GM18526 (cell line): ENCODE measurements around the gene MOK.

Experiments used
- POLR2A ChIP-seq: IDR thresholded peaks from 3 replicates; pipeline ENCODE4 v1.6.1; 2011; ENCODE audit not compliant: insufficient read length; ENCODE audit errors: extremely low read depth

MOK gene

DNA sequence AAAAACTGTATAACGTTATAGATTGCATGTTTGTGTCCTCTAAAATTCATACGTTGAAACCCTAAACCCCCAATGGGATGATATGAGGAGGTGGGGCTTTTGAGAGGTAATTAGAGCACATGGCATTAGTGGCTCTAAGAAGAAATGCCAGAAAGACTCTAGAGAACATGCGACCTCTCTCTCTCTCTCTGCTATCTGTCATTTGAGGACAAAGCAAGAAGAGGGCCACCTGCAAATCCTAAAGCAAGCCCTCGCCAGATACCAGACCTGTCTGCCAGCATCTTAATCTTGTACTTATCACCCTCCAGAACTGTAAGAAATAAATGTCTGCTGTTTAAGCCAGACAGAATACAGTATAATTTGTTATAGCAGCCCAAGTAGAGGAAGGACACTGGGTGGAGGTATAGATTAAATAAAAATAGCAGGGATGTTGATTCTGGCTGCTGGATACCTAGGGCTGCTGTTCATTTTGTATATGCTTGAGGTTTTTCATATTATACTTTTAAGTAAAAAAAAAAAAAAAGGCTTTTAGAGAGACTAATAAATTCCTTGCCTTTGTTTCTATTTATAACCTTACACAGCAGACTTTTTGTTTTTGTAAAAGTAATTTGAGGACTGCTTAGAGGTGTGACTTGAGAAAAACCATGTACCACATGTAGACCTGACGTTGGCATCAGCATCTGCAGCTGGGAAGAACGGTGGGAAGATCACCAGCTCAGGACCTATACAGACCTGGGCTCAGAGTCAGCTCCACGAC lies 26.9 kb downstream of the MOK start:
- TF ChIP-seq POLR2A: no peak

DNA sequence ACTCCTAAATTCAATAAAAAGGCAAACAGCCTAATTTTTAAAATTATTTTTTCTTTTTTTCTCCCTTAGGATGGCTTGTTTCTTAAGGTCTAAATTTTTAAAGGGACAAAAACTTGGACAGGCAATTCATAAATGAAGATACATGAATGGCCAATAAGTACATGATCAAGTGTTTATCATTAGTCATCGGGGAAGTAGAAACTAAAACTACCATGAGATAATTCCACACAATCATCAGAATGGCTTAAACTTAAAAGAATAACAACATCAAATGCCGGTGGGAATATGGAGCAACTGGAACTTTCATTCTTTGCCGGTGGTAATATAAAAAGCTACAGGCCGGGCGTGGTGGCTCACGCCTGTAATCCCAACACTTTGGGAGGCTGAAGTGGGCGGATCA lies 29.1 kb downstream of the MOK start:
- TF ChIP-seq POLR2A: no peak

GRCh38 chr14:102272392-102272791 lies 32.6 kb downstream of the MOK start:
- no peak for TF ChIP-seq POLR2A

DNA sequence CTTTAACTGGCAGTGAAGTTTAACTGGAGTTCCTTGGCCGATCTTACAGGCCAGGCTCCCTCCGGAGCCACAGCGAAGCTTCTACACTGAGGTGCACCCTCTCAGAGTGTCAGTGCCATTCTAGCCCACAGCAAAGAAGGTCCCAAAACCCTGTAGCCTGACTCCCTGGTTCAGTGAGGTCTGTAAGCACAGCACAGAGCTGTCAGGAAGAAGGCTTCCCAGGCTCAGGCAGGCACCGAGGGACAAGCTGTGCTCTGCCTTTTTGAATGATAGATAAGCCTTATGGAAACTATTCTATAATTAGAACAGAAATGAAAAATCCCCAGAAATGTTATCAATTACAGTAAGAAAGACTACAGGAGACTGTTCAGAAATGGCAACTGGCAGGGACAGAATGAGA lies 40.2 kb downstream of the MOK start:
- TF ChIP-seq POLR2A: no peak

GRCh38 chr14:102264355-102264754 lies 40.6 kb downstream of the MOK start:
- no peak for TF ChIP-seq POLR2A

DNA sequence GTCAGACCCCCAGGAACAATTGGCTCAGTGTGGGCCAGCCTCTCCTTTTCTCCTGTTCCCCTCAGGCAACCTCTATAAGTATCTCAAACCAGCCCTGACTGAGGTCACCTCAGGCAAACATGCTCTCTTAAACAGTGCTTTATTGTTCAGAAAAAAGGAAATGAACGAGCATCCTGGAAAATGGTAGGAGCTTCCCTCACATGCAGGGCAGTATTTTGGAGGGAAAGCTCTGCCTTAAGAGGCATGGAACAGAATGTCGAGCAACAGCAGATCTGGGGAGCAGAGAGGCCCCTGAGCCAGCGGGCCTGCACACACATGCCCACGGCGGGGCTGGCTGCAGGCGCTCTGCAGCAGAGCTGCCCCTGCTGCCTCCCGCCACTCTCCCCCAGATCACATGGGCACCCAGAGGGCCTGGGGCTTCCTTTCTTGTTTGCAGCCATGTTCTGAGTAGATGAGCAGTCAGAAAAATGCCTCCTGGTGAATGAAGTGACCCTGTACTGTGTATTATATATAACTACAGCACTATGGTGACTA lies 42.0 kb downstream of the MOK start:
- no peak for TF ChIP-seq POLR2A

DNA sequence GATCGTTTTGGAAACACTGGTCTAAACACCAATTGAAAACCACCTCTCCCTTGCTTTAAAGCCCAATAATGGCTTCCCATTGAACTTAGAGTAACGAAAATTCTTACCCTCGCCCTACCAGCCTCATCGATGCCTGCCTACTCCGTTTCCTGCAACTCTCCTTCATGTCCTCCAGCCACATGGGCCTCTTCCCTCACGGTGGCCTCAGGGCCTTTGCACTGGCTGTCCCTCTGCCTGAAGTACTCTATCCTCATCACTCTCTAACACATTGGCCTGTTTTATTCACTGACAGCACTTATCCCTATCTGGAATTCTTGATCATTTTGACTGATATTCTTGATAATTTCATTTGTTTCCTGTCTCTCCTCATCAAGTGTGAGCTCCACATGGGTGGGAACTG lies 46.8 kb downstream of the MOK start:
- TF ChIP-seq POLR2A: no peak

GRCh38 chr14:102256716-102257115 lies 48.2 kb downstream of the MOK start:
- no peak for TF ChIP-seq POLR2A

DNA sequence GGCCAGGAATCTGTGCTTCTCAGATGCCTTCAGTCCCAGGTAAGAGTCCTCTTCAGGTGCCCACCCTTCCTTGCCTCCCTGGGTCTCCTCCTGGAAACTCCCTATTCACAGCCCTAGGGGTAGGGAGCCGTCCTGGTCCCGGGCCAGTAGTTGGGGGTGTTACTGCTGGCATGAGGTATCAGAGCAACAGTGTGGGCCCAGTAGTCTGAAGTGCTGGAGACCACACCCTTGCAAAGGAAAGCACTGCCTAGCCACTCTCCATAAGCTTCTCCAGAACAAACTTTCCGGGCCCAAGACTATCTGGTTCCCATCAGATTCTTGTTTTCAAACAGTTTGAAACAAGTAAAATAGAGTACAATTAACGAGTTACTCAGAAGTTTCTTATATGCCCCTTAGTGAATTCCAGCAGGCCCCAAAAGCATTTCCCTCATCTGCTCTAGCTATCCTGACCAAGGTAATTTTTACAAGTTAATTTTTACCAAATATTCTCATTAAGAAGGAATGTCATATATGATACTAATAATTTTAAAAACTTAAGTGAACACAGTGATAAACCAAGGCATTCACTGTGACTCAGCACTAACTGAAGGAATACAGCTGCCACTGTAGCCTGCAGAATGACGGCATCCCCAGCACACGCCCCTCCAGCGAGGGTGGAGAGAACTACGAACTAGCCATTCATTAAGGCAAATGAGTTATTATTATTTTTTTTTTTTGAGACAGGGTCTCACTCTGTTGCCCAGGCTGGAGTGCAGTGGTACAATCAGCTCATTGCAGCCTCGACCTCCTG lies 49.4 kb downstream of the MOK start:
- TF ChIP-seq POLR2A: no peak

- no peak for TF ChIP-seq POLR2A
Observed at GRCh38 chr14:102252834-102253801, 51.8 kb downstream of the MOK start.

- no peak for TF ChIP-seq POLR2A
Observed at GRCh38 chr14:102251161-102251560, 53.8 kb downstream of the MOK start.

GRCh38 chr14:102250636-102251035 lies 54.3 kb downstream of the MOK start:
- TF ChIP-seq POLR2A: no peak

DNA sequence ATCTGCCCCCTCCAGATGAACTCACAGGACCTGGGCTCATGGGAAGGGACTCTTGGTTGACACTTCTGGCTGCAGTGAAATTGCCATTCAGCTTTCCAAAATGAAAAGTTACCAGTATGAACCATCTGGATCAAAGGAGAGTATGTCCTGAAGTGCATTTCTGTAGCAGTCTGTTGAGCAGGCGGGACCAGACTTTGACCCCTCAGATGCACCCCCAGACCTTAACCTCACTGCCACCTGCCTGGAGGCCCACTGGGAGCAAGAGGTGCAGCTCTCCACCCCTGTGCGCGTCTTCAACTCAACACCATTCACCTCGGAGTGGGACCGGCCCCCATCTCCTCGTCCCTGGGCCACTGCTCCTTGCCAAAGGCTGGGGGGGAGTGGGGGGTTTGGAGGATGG lies 55.0 kb downstream of the MOK start:
- TF ChIP-seq POLR2A: no peak

- no peak for TF ChIP-seq POLR2A
Observed at GRCh38 chr14:102249041-102249440, 55.9 kb downstream of the MOK start.

- TF ChIP-seq POLR2A: no peak
Observed at GRCh38 chr14:102248121-102248520, 56.8 kb downstream of the MOK start.
